Eye (tissue), 1 donor: ENCODE results near the gene HIVEP2.

Experiments
- DNase-seq: peaks from one replicate; pipeline ENCODE4 v3.0.0-alpha.2; 2015

HIVEP2 gene

DNA sequence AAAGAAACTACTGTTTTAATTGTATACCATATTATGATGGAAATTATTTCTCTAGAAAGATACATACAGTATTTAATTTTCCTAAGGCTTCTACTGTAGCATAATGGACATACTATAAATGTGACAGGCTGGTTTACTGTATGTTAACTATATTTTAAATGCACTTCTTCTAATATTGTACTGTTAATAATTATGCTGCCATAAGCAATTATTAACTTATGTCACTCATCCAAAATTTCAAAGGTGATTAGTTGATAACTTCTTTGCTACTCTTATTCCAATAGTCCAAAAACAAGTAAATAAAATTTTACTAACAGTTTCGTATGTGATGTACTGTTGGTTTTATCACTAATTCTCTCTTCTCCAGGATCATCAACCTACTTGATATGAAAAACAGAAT lies 28.1 kb downstream of the HIVEP2 start:
- DNase-seq, result no peak

DNA sequence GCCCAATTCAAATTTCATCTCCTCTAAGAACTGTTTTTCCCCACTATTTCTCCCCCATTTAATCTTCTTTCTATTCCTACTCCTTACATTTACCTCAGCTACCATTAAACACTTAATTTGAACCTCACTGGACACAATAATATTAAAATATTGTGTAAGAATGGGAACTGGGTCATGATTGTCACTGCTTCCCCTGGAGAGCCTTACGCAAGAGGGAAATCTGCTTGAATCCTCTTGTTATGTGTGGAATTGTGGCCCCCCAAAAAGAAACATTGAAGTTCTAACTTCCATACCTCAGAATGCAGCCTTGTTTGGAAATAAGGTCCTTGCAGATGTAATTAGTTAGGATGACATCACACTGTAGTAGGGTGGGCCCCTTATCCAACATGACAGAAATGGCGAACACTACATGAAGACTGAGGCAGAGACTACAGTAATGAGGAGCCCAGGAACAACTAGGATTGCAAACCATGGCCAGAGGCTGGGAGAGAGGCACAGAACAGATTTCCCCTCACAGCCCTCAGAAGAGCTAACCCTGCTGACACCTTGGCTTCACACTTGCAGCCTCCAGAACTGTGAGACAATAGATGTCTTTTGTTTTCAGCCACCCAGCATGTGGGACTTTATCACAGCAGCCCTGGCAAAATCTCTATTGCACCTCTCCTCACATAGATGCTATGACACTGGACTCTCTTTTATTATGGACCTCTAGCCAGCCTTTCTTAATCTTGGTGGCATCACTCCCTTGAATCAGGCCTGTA lies 29.9 kb downstream of the HIVEP2 start:
- no peak for DNase-seq

DNA sequence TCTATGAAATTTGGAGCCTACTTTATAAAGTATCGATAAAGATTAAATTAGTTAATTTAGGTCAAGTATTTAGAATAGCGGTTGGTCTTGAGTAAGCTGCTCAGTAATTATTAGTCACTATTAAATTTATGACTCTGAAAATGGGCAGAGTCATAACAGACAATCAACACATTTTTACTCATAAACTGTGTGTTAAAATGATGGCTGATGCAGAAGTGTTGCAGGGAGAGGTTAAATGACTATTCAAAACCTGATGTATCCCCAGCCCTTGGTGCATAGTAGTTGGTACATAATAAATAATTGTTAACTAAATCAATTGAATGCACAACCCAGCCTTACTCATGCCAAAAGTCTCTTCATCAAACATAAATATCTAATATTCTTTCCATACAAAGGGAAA lies 30.6 kb downstream of the HIVEP2 start:
- DNase-seq, result no peak

DNA sequence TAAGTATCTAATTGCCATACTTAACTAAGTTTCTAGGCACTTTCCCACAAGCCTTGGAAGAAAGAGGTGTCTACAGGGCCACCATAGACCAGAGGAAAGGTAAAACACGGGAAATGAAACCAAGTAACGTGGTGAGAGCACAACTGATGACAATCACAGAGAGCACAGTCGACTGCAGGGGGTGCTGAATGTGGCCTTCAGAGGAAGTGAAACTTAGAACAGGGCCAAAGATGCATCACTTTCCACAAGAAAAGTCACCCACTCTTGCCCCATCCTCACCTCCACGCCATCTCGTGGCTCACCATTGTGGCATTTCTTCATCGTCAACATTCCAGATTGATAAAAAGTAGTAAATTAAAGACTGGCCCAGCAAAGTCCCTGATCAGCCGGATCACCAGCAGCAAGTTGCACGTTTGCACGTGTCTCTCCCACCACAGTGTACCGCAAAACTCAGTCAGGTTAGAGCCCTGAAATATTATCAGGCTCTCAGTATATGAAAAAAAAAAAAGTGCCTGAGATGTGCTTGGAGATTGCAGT lies 31.4 kb downstream of the HIVEP2 start:
- no peak for DNase-seq

DNA sequence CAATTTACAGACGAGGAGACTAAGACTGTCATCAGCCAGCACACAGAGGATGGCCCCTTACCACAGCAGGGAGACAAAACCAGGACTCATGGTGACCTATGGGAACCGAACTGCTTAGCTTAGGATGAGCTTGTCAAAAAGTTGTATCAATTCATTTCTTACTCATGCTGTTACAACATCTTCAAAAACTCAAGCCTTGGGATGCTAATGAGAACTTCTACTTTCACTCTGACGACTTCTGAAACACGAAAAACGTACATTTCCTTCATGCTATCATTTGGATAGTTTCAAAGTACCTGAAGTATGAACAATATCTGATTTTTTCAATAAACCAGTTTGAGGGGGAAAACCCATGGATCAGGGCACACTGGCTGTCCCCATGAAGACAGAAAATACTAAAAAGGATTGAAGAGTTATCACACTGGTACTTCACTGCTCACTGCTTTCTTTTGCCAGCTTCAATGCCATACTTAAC lies 31.9 kb downstream of the HIVEP2 start:
- DNase-seq, result no peak

DNA sequence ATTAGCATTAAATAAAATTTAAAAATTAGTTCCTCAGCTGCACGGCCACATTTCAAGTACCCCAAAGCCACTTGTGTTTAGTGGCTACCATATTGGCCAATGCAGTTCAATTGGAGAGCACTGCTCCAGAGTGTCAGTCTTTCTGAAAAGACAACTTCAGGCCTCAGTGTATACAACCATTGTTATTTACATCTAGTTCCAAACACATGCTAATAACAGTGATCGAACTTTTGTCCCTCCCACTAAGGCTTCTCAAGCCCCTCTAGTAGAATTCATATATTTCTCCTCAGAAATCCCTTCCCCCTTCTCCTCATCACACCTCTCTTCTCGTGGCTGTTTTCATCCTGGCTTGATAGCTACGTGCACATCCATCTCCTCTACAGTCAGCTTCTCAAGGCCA lies 32.9 kb downstream of the HIVEP2 start:
- no peak for DNase-seq

DNA sequence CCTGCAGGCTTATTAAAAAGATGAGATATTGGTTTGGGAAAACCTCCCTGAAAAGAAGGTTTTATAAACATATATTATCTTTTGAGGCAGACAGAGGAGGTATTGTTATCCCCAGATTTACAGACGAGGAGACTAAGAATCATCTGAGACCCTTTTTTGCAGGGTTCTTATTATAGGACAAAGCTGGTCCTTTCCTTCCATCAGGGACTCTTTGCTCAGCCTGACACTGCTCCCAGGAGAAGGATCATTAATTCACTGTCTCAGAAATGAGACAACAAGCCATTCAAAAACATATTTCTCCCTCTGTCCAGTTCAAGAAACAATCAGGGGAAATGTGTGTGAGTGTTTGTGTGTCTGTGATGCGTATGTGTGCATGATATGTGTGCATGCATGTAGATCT lies 33.5 kb downstream of the HIVEP2 start:
- DNase-seq, result no peak

DNA sequence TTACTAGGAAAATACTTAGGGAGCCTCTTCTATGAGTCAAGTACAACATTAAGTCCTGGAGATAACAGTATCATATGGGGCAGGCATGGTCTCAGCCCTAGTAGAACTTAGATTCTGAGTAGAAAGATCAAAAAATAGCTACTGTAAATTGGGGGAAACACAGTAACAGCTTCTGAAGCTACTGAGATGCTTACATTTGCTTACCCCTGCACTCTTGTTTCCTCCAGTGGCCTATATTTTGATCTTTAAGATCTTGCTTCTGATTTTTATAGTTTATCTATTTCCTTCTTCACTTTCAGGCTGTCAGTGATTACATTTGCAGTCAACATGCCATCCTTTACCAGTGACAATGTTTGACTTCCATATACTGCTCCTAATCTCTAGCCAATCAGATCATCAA lies 35.3 kb downstream of the HIVEP2 start:
- DNase-seq, result no peak

DNA sequence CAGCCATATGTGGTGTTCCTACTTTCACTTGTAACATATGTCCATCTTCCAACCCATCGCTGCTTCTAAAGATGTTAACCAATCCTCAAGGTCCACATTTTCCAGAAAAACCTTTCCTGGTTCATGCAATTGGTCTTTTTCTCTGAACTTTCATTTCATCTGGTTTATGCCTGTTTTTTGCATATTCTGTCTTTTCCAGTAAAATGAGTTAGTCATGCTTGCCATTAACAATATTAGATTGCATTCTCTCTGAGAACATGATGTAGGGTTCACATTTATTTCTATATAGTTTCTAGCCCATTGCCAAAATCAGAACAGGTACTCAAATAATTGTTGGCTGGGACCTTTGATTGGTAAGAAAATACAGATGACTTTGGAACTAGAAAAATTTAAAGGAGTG lies 36.7 kb downstream of the HIVEP2 start:
- DNase-seq, result no peak

DNA sequence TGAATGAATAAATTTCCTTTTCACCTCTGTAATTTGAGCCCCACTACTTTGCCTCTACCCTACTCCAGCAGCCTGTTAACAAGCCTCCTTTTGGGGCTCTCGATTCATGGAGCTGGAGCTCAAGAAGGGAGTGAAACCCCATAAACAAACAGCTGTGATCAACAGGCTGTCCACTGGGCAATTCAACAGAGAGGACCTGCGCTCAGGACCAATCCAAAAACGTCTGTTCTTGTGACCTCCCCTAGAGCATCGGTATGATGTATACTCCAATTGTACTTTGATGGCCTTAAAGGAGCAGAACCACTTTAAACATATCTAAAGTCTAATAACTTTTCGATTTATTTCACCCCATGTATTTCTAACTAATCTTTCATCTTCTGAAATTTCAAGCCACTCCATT lies 37.4 kb downstream of the HIVEP2 start:
- DNase-seq, result no peak

DNA sequence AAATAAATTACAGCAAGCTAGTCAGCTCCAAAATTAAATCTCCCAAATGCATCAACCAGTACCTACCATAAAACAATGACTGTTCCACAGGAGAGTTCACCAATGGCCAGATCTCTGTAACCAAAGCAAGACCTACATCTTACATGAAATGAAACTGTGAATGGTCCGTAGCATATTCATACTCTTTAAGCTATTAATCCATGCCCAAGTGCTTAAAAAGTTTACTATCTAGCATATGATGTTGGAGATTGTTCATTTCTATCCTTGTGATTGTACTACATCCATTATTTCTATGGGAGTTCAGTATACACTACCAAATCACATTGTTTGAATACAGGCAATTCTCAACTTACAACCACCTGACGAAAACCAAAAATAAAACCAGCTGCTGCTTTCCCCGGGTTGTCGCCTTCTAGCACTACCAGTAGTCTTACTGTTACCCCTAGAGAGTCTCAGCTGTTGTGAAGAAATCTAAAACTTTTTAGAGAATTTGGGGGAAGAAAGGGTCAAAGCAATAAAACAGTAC lies 38.0 kb downstream of the HIVEP2 start:
- no peak for DNase-seq

DNA sequence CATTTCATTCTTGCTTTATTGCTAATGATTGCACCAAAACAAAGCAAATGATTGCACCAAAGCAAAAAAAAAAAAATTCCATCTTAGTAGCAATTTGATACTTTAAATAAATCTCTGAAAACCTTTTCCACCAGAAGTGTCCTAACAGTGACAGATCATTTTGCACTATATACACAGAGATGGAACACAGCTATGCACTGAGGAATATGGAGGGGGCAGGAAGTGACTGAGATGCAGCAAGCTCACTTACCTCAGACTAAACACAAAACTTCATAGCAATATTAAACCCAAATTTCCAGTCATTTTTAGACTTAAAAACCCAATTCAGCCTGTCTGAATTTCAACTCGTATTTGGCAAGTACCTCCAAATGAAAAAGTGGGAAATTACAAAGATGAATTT lies 41.2 kb downstream of the HIVEP2 start:
- no peak for DNase-seq

DNA sequence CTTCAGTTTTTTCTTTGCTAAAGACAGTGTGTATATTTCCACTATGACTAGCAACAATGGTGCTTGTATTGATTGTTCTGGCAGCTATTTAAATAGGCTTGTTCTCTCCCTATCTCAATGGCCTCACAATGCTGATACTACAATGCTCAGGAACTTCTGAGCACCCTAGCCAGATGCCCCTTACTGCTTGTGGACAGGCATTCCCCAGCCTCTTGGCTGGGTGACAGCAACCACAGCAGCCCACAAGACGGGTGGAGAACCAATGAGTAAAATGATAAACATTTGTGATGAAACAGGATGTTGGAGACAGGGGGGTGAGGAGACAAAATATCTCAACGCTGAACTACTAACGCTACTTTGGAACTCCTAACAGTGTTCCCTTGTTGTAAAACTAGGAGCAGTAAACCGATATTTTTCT lies 42.3 kb downstream of the HIVEP2 start:
- no peak for DNase-seq

DNA sequence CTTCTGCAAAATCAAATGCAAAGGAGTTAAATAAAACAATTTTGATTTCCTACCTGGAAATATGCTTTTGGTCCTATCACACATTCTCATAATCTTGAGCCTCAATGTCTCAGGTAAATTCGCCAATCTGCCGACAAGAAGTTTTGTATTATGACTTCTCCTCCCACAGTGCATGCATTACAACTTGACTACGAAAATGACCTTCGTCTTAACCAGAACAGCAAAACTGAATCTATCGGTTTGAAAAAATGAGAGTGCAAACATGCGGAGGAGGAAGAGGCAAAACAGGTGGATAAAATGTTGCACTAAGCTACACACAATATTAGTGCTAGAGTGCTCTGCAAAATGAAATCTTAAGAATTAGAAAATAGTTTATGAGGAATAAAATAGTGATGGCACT lies 43.4 kb downstream of the HIVEP2 start:
- DNase-seq, result no peak

DNA sequence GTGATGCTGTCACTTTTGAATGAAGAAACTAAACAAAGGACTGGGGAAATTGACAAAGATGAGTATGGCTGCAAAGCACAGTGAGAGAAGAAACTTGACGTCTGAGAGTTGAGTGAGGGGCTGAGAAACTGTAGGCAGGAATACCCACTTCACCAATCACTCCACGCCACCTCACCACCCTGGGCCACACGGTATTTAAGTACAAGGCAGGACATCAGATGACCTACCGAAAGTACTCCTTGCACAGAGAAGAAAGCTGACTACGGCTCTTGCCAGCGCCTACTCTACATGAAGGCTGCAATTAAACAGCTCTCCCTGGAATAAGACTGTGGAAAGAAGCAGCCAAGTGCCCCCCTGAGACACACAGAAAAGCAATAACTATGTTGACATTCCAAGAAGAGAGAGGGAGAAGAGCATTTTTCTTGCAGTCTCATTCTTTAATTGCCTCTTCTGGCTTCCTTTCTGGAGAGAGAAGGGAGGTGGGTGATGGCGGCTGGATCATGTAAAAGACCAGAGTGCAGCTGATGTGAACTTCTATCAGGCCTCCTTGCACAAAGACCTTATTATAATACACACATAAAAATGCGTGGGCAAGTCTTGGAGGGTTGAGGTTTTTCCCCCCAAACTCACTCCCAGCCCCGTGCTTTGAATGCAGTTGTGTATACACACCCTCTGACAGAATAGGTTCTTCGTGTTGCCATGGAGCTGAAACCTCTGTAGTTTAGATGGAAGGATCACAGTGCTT lies 44.6 kb downstream of the HIVEP2 start:
- DNase-seq, result peak; percentile 50

DNA sequence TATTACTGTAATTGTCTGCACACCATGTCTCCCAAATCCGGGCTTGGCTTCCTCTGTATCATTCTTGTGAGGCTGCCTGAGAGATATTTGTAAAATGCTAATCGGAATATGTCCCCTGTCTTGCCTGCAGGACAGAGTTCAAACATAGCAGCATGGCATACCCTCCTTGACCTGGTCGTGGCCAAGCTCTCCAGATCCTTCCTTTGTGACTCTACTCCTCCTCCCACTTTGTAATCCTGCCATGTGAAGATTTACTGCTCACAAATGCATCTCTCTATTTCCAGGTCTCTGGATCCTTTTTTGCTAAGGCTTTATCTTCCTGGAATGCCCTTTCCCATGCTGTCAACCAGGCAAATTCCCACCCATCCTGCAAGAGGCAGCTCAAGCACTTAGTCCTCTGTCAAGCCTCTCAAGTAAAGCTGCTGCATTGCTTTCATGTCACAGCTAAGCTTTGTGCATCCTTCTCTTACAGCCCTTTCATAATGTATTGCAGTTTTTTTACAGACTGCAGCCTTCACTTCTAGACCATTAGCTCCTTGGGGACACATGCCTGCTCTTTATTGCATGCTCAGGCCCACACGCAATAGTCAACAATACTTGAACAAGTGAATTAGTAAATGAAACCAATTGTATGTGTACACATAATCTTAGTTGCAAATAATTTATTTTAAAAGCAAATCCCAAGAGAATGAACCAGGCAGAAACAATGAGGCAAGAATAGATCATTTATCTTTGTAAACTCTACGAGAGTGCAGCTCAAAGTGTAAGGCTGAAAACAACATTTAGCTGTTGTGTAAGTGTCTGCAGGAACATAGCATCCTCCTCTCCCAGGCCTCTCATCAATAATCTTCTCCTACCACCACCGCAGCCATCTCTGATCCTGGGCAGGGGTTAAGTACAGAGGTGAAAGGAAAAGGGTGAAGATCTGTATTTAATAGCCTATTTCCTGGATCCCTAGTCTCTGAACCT lies 45.8 kb downstream of the HIVEP2 start:
- peak; percentile 57 for DNase-seq

DNA sequence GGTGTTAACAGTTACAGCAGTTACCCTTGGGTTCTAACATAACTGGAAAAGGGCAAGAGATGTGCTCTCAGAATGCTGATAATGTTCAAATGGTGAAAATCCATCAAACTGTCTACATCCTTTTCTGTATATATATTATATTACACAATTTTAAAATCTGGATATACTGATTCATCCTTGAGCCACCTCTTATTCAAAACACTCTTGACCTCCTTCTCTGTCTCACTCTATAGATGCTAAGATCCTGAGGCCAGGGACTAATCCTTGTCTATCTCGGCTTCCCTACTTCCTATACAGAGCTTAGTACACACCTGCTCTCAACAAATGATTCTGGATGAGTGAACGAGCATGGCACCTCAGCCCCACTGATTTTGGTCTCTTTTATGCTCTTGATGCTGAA lies 47.3 kb downstream of the HIVEP2 start:
- no peak for DNase-seq

DNA sequence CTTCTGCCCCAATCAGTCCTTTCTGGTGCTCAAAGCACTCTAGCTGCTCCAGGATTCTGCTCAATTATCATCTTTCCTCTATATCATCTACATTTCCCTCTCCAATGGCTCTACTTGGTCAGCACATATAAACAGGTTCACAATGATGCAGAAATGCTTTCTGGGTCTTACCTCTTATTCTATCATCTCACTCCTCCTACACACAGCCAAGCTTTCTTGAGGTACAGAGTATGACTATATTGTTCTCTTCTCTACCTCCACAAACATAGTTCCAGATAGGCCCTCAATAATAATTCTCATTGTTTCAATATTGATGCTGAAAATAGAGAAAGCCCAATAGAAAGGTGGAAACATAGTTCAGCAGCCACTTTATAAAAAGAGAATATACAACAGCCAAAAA lies 48.2 kb downstream of the HIVEP2 start:
- DNase-seq, result no peak

DNA sequence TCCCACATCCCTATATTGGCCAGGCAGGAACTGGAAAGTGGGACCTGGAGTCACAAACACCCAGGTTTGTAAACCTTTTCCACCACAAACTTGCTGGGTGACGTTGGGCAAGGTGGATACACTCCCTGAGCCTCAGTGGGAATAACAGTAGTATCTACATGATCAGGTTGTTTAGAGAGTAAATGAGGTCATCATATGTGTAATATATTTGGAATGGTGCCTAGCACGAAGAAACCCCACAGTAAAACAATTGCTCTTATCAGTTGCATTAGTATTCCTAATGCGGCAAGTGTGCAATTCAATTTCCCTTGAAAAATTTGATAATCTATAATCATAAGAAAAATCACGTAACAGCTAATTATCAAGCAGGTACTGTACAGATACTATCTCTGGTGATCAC lies 51.9 kb downstream of the HIVEP2 start:
- no peak for DNase-seq

DNA sequence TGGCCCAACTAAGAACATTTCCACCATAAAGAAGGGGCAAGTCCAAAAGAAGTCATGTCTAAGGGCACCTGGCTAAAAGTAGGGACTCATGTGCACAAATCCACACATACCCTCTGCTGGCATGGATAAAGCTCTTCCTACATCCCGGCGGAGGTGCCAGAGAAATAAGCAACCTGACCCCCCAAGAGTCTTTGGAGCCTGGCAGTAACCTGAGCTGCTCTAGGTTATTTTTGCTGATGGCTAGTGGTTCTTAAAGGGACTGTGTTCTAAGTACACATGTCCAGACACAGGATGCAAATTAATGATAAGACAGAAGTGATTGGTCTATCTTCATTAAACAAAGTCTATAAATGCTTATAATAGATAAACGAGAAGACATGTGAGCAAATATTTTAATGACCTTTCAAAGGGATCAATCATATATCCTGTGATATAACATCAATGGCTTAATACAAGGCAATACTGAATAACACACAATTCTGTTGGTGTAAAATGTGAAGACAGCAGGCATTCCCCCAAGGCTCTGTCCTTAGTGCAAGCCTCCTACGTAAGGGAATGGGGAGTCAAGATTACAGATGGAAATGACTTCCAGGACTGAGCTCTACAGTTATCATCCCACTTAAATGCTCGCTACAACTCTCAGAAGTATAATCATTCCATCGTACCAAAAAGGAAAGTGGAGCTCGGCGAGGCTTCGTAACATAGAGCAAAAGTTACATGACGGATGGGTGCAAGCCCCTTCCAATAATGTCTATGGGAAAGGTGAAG lies 52.5 kb downstream of the HIVEP2 start:
- DNase-seq, result no peak

DNA sequence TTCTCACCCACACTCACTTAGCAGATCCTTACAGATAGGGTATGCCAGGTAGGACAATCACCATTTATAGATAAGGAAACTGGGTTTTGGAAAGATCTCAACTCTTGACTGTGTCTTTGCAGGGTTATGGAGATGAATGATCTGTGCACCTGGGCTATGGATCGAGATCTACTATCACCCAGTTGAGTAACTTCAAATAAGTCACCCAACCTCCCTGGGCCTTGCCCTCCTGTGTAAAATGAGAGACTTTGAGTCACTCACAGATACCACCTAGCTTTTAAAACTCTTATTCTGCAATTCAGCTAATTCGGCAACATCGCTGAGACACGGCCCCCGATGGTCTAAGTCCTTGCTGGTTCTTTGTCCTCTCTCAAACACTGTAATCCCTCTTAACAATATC lies 53.5 kb downstream of the HIVEP2 start:
- no peak for DNase-seq

DNA sequence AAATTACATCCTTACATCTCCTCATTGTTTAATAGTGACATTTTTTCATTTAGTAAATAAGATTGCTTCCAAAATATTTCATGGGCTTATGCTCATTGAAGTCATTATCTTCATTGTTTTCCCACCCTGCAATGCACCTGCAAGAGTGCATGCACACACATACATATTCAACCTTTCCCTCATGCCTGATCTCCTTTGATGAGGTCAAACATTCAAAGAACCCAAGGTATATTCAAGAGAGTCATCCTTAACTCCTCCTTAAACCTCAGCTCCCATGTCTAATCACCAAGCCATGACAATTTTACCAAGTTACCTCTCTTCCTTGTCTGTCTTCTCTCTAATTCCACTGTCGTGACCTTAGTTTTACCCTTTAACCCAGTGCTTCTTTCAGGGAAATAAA lies 56.5 kb downstream of the HIVEP2 start:
- DNase-seq, result no peak
